GM12878 (cell line): ENCODE measurements around the gene ZNF728. TPM values are rescaled to one million over a fixed set of nuclear protein-coding genes. Genes with fewer than 3 reads are reported as not detected.
"Not testable (repeated sequence)": the region's sequence is repeated elsewhere in the genome, so short reads cannot be mapped to it uniquely, and the experiment has no call there.

Source experiments
- ATAC-seq: fragments of 200-7000 bp; cut with Tn5 transposase; 3 replicates; pipeline ENCODE4 v1.9.1; 2020; ENCODE audit warnings: mild to moderate bottlenecking, moderate library complexity
- BruUV-seq: library from RNA; stranded (reverse); fragments of 400-500 nt; replicated peaks from 2 replicates; lab custom pipeline; 2021; lab: Mats Ljungman, UMichigan
- CTCF ChIA-PET: fragments of 300-600 bp; sonication (Branson Sonifier 250); formaldehyde crosslinking; extraction: SDS; loops from one replicate; lab custom pipeline; 2021; ENCODE audit warnings: inconsistent platforms; lab: Yijun Ruan, JAX
- POLR2A ChIA-PET: fragments of 350-600 bp; formaldehyde crosslinking; extraction: SDS; loops from one replicate; lab custom pipeline; 2021; ENCODE audit warnings: inconsistent platforms; lab: Charles Lee
- RAD21 ChIA-PET: fragments of 300-600 bp; sonication (Branson Sonifier 250); formaldehyde crosslinking; loops from one replicate; lab custom pipeline; 2023; ENCODE audit warnings: antibody characterized with exemption; ENCODE audit not compliant: unreplicated experiment; lab: Charles Lee
- SMC1A ChIA-PET: fragments of 300-600 bp; sonication (Branson Sonifier 250); formaldehyde crosslinking; loops from one replicate; lab custom pipeline; 2023; ENCODE audit not compliant: unreplicated experiment, uncharacterized antibody; lab: Charles Lee
- DNase-seq: peaks from one replicate; pipeline ENCODE4 v3.0.0-alpha.2; 2011; ENCODE audit warnings: low read depth, low spot score
- FAIRE-seq: peaks from 3 replicates; lab custom pipeline; 2011; peaks lifted over from hg19 to GRCh38; lab: Jason Lieb, UNC
- H2AFZ ChIP-seq: 2 replicates; pipeline ENCODE4 v1.6.0; 2011; ENCODE audit warnings: low read depth, low read length, control low read depth; ENCODE audit not compliant: control insufficient read depth
- H3K27ac ChIP-seq: 2 replicates; pipeline ENCODE4 v1.5.1; 2011; ENCODE audit warnings: control low read depth; ENCODE audit not compliant: control insufficient read depth, insufficient read depth
- H3K27me3 ChIP-seq, 2 experiments: replicated peaks in 1 of 2; 2 replicates each; pipeline versions ENCODE4 v1.6.0 to v1.6.1; 2011; ENCODE audit warnings: low read length in 1 of 2; ENCODE audit not compliant: control insufficient read depth in 2 of 2, insufficient read depth in 2 of 2
- H3K36me3 ChIP-seq, 2 experiments: 2 replicates each; pipeline ENCODE4 v1.5.1; 2011; ENCODE audit warnings: low read length in 1 of 2; ENCODE audit not compliant: control insufficient read depth in 2 of 2, insufficient read depth in 2 of 2
- H3K4me1 ChIP-seq: 2 replicates; pipeline ENCODE4 v1.6.1; 2011; ENCODE audit warnings: mild to moderate bottlenecking, low read length, moderate library complexity, mixed read lengths; ENCODE audit not compliant: control insufficient read depth, insufficient read depth
- H3K4me2 ChIP-seq: 2 replicates; pipeline ENCODE4 v1.6.0; 2011; ENCODE audit warnings: control low read depth; ENCODE audit not compliant: control insufficient read depth, insufficient read depth
- H3K4me3 ChIP-seq: fragments of 200-600 bp; sonication (generic); 2 replicates; pipeline ENCODE4 v1.5.1; 2016
- H3K79me2 ChIP-seq: 2 replicates; pipeline ENCODE4 v1.6.0; 2011; ENCODE audit warnings: low read length; ENCODE audit not compliant: control insufficient read depth, insufficient read depth
- H3K9ac ChIP-seq: 2 replicates; pipeline ENCODE4 v1.8.0; 2011; ENCODE audit warnings: low read length, control low read depth, mixed read lengths; ENCODE audit not compliant: control insufficient read depth, insufficient read depth
- H3K9me3 ChIP-seq: replicated peaks from 3 replicates; pipeline ENCODE4 v1.5.1; 2011; ENCODE audit warnings: mild to moderate bottlenecking, low read length; ENCODE audit not compliant: control insufficient read depth, insufficient read depth
- H4K20me1 ChIP-seq: 2 replicates; pipeline ENCODE4 v1.6.0; 2011; ENCODE audit not compliant: control insufficient read depth, insufficient read depth
- HCFC1 ChIP-seq: fragments of 150-350 bp; IDR thresholded peaks from 2 replicates; pipeline ENCODE4 v1.6.1; 2014; ENCODE audit warnings: low read length
- ZNF274 ChIP-seq: IDR thresholded peaks from one replicate; pipeline ENCODE4 v1.8.0; 2011; ENCODE audit not compliant: insufficient read length, insufficient read depth
- WGBS: methylation state at CpG from one replicate; pipeline ENCODE4 v1.1.6; 2016; ENCODE audit warnings: low lambda C conversion rate; ENCODE audit not compliant: insufficient replicate concordance, insufficient coverage; ENCODE audit errors: missing lambda C conversion rate; 5-methylcytosine and 5-hydroxymethylcytosine counted together
- in situ Hi-C: fragments of 300-500 bp; cut with MboI; formaldehyde crosslinking; loops from 9 replicates; pipeline ENCODE4 v1.14.3; 2018; ENCODE audit warnings: mixed read lengths
- intact Hi-C: fragments of 100-400 bp; cut with micrococcal nuclease; formaldehyde crosslinking; loops from one replicate; pipeline ENCODE4 v1.14.2; 2022; ENCODE audit not compliant: unreplicated experiment
- polyA plus RNA-seq, 11 experiments: library from polyadenylated mRNA; depleted of rRNA in 4 of 11; unstranded in 6 of 11; stranded (reverse) in 5 of 11; fragments of >200 nt; fragmentation: Nextera tagmentation in 4 of 11; fragmentation: Illumina TruSeq in 1 of 11; extraction: Ambion mirVana in 4 of 11; extraction: Trizol in 1 of 11; gene quantifications; 1 replicate in 1 of 11; 2 replicates in 10 of 11; pipeline versions ENCODE4 v1.2.1 to v1.2.3, GENCODE V29; 2011 to 2016; ENCODE audit warnings: inconsistent platforms in 2 of 11, missing spikeins in 2 of 11, low read depth in 1 of 11
- total RNA-seq, 4 experiments: library from RNA; depleted of rRNA in 3 of 4; stranded (reverse); fragments of >200 nt in 3 of 4; fragmentation: Illumina TruSeq in 1 of 4; extraction: Trizol in 1 of 4; gene quantifications; 2 replicates each; pipeline versions ENCODE4 v1.2.1 to v1.2.3, GENCODE V29; 2013 to 2021

Gene ZNF728
- total and polyA plus RNA-seq, 10 of the 15 experiments (the other 5 are each of a cell fraction or from before 2014, with no cell fraction given) = not detected

DNA sequence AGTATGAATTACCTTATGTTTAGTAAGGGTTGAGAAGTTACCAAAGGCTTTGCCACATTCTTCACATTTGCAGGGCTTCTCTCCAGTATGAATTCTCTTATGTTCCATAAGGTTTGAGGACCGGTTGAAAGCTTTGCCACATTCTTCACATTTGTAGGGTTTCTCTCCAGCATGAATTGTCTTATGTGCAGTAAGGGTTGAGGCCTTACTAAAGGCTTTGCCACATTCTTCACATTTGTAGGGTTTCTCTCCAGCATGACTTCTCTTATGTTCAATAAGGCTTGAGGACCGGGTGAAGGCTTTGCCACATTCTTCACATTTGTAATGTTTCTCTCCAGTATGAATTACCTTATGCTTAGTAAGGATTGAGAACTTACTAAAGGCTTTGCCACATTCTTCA, 26.7 kb downstream of the ZNF728 start:
- TF ChIP-seq ZNF274 = peak; percentile 39
- no peak for TF ChIP-seq HCFC1
- TF ChIP-seq, all 136 proteins: peak for 1
- in situ Hi-C loops = no loop called here
- 39% methylated on average over 2 of the region's 2 CpGs for WGBS
- ChIA-PET POLR2A (no interaction called here), RAD21 (no interaction called here), SMC1A (no interaction called here), CTCF (no interaction called here)
- no peaks in the 10 kb centered on the region for H4K20me1 ChIP-seq
- no peak overlapping the region for H3K4me3 ChIP-seq
- H3K9ac ChIP-seq = no peak overlapping the region
- H3K27me3 ChIP-seq = no peaks in the 10 kb centered on the region
- ATAC-seq = no peak
- no peak for FAIRE-seq
- intact Hi-C loops = no loop called here
- H3K27ac ChIP-seq = no peak overlapping the region
- H3K79me2 ChIP-seq = no peaks in the 10 kb centered on the region
- H3K36me3 ChIP-seq = no peaks in the 10 kb centered on the region
- H3K4me2 ChIP-seq = no peak overlapping the region
- H2AFZ ChIP-seq = no peak overlapping the region
- DNase-seq = no peak
- H3K4me1 ChIP-seq = no peaks in the 10 kb centered on the region
- BruUV-seq = no TSS peak
- H3K9me3 ChIP-seq = no peaks in the 10 kb centered on the region; the same call in 2 of the 3 replicates

- H3K4me2 ChIP-seq, CTCF ChIA-PET, POLR2A ChIA-PET, intact Hi-C loops, H3K27me3 ChIP-seq, H4K20me1 ChIP-seq, H2AFZ ChIP-seq, DNase-seq, H3K36me3 ChIP-seq, SMC1A ChIA-PET, H3K4me1 ChIP-seq, in situ Hi-C loops, FAIRE-seq, BruUV-seq, H3K9me3 ChIP-seq, H3K27ac ChIP-seq, ATAC-seq, H3K9ac ChIP-seq, H3K4me3 ChIP-seq, RAD21 ChIA-PET, H3K79me2 ChIP-seq: not testable (repeated sequence)
- peak; percentile 41 for TF ChIP-seq ZNF274
- WGBS = 0% methylated on average over 1 of the region's 1 CpG
Measured at GRCh38 chr19:22975546-22976136, 27.3 kb downstream of the ZNF728 start.
